HG03432 (cell line): Measurements from ENCODE around the gene TMEM174.

ENCODE experiments used
- ATAC-seq: cut with Tn5 transposase; IDR thresholded peaks from one replicate; pipeline ENCODE4 v1.9.1; 2021; ENCODE audit warnings: mild to moderate bottlenecking, moderate library complexity; ENCODE audit not compliant: unreplicated experiment

TMEM174 gene, protein sequence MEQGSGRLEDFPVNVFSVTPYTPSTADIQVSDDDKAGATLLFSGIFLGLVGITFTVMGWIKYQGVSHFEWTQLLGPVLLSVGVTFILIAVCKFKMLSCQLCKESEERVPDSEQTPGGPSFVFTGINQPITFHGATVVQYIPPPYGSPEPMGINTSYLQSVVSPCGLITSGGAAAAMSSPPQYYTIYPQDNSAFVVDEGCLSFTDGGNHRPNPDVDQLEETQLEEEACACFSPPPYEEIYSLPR

DNA sequence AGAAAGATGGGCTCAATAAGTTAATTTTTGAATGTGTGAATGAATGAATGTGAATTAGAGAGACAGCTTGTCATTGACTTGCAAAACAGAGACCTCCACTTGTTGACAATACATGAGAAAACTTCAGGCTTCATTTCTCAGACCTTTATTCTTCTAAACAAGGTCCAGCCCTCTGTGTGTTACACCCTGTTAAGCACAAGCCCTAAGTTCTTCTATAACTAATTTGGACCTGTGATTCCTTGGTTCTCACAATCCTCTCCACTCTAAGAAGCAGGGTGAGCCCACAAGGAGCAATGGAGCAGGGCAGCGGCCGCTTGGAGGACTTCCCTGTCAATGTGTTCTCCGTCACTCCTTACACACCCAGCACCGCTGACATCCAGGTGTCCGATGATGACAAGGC, at the start of gene TMEM174:
TMEM174 (plus strand) TSS at position 243 of the 400 bp plus-strand sequence; CDS start at position 294, 51 bp downstream.
- ATAC-seq, result no peak

DNA sequence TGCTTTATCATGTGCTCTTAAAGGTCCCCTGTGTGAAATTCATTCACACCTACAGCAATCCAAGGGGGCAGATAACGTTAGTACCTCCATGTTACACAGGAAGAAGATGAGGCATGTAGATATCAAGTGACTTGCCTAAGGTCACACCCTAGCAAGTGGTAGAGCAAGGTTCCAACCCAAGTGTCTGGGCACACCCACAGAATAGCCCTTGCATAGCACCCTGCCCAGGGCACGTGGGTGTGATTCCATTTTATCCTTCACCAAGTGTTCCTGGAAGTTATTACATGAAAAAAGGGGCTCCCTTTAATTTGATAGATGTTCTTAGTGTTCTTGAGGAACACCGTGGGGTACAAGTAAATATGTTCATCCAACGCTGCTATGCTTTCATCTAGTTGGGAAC, 47.7 kb upstream of the TMEM174 start:
- no peak for ATAC-seq

DNA sequence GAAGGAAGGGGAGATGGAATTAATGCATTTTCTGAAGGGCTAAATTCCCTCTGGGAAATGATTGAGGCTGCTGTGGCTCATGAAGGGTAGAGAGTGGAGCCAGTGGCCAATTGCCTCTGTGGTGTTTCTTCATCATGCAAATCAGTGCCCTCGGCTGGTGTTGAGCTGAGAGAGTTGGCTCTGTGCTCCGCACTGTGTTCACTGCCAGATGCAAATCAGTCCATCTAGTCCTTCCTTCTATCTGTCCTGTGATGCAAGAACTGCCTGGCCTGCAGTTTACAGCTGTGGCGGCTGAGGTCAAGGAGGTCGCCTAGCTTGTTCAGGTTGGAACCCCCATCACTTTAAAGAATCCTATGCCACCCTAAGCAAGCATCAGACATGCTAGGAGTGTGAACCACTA, 46.6 kb upstream of the TMEM174 start:
- ATAC-seq, result no peak

DNA sequence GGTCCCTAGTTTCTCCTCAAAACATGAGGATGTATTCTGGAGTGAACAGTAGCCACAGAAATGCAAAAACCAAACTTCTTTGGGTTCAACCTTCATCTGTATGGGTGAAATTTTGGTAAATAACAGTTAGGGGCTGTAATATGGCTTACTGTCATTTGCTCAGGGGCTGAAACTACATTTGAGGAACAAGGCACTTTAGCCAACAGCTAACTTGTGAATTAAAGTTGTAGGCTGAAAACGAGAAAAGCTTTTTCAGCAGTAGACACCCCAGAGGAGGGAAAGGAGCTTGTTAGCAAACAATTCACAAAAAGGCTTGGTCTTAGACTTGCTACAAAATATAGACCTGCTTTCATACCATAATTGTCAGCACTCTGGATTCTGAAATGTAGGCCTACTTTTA, 46.0 kb upstream of the TMEM174 start:
- no peak for ATAC-seq

DNA sequence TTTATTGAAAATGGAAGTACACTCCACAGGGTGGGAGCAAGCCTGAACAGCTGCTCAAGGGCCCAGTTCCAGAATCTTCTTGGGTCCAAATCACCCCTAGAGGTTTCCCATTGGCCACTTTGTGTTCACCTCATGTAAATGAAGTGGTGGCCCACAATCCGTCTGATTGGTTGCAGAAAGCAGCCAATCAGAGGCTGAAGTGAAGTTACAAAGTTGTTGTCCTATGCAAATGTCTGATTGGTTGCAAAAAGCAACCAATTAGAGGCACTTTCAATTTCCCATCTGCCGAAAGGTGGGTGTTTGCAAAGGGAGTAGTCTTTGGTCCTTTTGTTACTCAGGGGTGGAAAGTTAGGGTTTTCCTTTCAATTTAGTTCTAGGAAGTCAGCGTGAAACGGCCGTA, 43.9 kb upstream of the TMEM174 start:
- no peak for ATAC-seq

DNA sequence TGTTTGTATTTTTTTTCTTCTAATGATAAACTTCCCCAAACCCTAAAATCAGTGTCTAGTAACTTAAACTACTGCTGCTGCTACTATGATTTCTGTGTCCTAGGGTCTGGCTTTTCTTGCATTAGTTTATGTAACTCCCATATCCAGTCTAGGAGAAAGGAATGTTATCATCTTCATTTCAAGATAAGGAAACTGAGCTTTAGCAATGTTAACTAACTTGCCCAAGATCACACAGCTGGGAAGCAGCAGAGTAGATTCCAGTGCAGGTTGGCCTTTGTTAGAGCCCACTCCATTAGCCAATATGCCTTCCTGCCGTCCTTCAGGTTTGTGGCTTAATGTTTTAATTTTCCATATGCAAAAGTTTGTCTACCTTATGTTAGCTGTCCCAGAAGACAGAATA, 42.2 kb upstream of the TMEM174 start:
- no peak for ATAC-seq

DNA sequence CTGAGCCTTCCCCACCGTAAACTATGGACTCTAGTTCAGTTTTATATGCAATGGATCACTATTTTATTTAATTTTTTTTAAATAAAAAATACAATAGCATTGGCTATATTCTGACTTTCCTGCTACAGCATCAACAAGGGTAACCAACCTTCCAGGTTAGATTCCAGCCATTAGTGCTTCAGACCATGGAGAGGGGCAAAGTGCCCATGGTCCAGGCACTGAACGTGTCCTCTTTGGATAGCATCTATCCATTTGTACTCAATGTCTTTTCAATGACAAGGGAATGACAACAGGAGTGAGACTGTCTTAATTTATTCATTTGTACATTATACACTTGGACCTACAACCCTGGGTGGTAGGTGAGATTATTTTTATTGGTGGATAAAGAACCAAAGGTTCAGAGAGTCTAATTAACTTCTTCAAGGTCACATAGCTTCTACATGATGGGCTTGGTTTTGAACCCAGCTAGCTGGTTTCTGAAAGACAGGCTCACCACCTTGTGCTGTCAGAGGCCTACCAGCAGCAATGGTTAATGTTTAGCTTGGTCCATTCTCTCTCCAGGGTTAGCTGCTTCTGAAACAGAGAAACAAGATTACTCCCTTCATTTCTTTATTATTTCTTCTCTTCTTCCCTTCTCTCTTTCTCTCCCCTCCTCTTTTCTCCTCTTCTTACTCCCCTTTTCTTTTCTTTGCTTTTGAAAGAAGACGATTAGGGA, 41.1 kb upstream of the TMEM174 start:
- no peak for ATAC-seq

DNA sequence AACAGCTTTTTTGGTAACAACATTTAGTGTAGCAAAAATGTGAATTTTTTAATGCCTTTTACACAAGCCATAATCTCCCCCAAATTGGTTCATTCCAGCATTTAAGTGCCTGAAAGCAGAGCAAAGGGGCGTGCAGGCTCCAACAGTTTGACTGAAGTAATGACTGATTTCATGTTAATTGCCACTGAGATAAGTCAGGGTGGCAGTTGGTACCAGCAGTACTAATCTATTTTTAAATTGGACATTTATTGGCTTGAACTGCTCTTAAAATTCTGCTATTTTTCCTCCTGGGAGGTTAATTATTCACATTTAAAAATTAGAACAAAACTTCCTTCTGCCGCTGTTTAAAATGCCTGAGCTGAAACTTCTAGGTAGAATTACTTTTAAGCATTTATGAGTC, 40.2 kb upstream of the TMEM174 start:
- no peak for ATAC-seq

DNA sequence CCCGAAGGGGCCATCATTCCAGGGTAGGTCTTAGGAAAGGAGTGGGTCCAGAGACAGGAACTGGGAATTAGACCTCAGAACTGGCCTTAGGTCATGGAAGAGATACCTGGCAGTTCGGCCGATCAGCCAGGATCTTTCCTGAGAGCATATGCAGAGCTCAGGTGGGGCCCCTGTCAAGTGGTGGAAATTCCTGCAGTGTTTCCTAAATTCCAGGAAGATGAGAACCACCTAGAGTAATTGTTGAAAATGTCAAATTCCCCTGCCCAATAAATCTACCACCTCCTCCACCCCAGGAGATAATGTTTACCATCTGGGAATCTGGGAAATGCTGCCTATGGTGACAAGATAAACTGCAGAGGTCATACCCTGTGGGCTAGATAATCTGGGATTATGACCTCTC, 38.0 kb upstream of the TMEM174 start:
- ATAC-seq, result no peak

DNA sequence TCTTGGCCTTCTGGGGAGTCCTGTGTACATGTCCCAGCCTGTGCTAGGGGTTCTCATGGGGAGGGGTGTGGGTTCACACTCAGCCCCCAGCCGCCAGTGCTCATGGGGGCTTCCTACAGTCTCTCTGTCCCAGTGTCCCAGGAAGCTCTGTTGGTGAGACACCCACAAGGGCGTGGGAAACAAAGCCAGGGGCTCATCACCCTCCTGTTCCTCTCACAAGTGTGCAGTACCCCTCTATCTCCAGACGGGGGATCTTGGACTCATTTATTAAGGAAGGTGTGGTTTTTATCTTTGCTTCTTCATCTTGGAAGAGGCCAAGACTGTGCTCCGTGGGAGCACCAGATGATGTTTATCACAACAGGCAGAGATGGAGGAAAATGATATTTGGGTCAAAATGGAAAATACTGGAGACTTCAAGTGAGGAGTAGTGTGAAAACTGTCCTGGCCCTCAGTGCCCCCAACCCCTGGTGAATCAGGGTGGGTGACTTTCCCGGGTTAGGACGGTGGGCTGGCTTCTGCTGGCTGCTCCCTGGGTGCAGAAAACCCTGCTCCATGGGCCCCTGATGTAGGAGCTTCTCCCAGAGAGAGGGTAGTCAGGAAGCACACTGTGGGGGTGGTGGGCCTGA, 37.5 kb upstream of the TMEM174 start:
- ATAC-seq, result no peak

DNA sequence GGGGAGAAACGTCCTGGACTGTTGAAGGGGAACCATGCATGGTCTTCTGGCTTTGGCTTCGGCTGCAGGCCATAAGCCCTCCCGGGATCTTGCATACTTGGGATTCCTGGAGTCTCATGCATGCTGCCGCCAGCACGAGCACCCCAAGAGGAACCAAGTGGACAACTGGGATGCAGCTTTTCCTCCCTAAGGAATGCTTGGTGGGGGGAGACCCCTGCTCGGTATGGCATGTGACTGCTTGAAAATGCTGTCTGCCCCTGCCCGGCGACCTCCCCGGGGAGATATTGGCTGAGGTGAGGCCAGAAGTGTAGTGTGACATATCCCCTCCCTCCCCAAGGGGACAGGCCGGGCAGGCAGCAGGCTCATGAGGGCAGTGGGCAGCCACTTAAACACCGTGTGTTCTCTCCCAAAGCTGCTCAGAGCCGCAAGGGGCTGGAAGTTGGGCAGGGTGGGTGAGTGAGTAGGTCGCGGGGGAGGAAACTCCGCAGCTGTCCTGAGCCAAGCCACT, 36.9 kb upstream of the TMEM174 start:
- ATAC-seq, result no peak

DNA sequence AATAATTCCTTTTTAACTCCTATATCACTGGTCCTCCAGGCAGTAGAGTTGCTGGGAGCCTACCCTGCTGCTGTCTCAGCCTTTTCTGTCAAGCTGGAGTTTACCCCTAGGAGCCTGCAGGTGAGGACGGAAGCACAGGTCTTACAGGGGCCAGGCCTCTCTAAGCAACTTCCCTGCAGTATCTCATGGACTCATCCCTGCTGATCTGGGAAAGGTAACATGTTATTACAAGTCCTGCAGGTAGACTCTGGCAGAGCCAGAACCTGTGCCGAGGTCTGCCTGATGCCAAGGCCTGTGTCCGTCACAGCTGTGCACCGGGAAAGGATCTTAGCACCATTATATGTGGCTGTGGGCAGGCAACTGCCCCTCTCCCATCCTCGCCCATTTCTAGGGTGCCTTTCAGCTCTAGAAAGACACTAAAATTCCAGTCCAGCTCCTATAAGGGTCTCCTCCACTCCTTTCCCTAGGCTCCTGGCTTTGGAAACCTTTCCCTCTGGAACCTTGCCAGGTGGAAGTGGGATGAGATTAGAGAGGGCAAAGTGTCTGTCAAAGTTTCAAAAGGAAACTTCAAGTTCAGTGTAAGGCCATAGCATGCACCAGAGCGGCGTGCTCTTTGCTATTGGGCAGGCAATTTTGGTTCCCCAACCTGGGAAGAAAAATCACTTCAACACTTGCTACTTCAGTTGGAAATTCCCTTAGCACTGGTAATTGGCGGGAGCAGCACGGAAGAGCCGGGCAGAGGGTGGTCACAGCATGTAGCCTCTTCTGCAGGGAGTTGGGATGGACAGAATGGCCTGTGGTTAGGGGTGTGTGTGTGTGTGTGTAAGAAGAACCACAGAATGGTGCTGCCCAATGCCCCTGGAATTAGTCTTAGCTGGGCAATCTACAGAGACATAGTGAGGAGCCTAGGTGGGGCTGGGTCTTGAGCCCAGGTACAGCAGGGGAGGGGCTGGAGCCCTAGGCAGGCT, 35.1 kb upstream of the TMEM174 start:
- ATAC-seq, result no peak

DNA sequence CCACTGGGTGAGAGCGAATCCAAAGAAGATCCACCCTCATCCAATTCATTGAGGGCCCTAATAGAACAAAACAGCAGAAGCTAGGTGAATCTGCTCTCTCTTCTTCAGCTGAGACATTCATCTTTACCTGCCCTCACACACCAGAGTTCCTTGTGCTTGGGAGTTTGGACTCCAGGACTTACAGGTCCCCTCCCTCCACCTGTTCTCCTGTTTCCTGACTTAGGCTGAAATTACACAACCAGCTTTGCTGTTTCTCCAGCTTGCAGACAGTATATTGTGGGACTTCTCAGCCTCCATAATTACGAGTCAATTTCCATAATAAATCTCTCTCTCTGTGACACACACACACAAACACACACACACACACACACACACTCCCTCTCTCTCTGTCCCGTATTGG, 33.5 kb upstream of the TMEM174 start:
- ATAC-seq, result no peak

DNA sequence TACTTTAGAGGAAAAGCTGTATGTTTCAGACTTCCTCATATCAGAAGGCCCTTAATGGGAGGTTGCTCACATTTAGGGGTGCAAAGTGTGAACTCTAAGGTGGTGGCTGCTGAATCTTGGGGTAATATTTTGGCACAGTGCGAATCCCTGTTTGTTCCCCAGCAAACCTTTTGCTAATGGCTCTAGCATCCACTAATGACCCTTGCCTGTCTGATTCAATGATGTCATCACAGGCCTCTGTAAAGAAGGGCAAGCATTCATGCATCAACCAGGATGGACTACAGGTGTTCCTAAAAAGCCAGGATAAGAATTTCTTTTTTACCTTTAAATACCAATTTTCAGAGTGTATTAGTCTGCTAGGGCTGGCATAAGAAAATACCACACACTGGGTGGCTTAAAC, 32.2 kb upstream of the TMEM174 start:
- ATAC-seq, result no peak

DNA sequence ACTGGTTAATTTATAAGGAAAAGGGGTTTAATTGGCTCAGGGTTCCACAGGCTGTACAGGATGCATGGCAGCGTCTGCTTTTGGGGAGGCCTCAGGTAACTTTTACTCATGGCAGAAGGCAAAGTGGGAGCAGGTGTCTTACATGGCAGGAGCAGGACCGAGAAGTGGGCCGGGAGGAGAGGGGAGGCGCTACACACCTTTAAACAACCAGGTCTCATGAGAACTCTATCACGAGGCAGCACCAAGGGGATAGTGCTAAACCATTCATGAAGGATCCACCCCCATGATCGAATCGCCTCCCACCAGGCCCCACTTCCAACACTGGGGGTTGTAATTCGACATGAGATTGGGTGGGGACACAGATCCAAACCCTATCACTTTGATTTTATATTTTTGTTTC, 31.0 kb upstream of the TMEM174 start:
- no peak for ATAC-seq

DNA sequence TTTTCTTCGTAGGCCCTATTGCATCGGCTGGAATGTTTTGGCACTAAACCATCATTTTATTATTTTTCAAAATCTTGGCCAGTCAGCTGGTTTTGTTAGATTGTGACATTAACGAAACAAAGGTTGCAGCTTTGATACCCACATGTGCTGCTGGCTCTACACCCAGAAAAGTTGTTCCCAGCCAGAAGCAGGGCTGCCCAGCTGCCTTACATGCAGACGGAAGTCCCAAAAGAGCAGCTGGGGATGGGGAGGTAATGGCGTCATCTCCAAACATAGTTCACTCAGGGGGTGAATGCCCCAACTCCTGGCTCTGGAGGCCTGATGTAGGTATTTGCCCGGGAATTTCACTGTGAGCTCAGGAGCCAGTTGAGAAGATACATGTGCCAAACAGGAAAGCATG, 29.3 kb upstream of the TMEM174 start:
- ATAC-seq, result no peak

DNA sequence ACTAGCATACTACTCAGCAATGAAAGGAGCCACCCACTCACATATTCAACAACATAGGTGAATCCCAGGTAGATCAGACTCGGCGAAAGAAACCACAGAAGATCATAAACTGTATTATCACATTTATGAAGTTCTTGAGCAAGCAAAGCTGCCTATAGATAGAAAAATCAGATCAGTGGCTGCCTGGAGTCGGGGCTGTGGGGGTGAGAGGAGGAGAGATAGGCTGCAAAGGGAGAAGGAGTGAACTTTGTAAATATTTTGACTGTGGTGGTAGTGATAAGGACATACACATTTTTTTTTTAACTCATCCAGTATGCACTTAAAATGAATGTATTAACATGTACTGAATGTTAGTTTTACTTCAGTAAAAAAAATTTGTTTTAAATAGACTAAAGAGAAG, 23.5 kb upstream of the TMEM174 start:
- ATAC-seq, result no peak

DNA sequence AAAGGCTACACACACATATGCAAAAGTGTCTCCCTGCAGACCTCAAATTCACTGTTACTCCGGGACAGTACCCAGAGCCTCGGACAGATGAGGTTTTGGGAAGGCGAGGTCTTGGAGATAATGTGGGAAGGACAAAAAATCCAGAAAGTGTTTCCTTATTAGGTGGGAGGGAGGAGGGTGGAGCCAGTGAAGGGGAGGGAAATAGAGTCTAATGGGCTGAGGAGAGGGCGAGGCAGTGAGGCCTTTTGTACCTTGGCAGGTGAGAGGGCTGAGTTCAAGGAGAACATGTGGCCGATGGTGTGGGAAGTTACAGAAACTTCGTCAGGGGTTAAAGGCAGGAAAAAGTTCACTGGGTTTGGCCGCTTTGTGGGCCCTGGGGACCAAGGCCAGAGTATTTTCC, 22.1 kb upstream of the TMEM174 start:
- no peak for ATAC-seq

DNA sequence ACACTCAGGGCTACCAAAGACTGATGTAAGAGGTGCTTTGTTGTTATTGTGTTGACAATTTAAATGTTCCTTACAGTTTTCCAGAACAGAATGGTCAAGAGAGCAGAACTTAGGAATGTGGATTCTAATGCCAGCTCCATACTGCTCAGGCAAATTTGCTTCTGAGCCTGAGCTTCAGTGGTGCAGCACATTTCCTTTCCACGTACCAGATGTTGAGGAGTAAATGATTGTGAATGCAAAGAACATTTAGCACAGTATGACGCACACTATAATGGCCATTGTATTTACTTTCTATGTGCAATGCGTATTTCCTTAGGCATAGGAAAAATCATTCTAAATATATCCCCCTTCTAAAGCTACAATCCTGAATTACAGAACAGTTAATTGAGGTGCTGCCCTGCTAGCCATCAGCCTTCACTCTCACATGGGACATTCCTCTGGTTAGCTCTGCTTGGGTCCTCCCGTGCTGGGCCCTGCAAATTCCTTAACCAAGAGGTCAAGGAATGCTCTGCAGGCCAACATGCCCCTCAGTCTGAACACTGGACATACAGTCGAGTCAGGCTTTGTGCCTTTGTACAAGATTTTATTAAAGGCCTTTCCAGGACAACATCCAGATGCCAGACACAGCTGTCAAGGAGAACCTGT, 21.1 kb upstream of the TMEM174 start:
- no peak for ATAC-seq
